ENCODE measurements around the gene SLC34A2. TPM values are rescaled to one million over a fixed set of nuclear protein-coding genes. Genes with fewer than 3 reads are reported as not detected.

SLC34A2 gene
- total RNA-seq, 1 experiment from 2014 or later: 1.7 TPM

DNA sequence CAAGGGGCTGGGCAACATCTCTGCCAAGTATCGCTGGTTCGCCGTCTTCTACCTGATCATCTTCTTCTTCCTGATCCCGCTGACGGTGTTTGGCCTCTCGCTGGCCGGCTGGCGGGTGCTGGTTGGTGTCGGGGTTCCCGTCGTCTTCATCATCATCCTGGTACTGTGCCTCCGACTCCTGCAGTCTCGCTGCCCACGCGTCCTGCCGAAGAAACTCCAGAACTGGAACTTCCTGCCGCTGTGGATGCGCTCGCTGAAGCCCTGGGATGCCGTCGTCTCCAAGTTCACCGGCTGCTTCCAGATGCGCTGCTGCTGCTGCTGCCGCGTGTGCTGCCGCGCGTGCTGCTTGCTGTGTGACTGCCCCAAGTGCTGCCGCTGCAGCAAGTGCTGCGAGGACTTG lies 20.6 kb downstream of the SLC34A2 start:
- CTCF ChIA-PET: no interaction called here
- no peaks in the 10 kb centered on the region for H3K27me3 Mint-ChIP-seq (ENCODE audit: low read depth)
- H3K4me1 Mint-ChIP-seq: no peaks in the 10 kb centered on the region
- peak overlapping the region; percentile 31; the same call in 1 of the 2 replicates for H3K27ac Mint-ChIP-seq
- POLR2A ChIA-PET: no interaction called here
- no peaks in the 10 kb centered on the region for H3K36me3 Mint-ChIP-seq
- DNase-seq (ENCODE audit: low spot score) (no peak), ATAC-seq (no peak)
- H3K4me3 Mint-ChIP-seq: no peak overlapping the region
- 0 out of 2 replicates have a peak, but pooled peaks cover 3% of the 10 kb centered on the region for H3K9me3 Mint-ChIP-seq
- TF ChIP-seq, protein P1, sequence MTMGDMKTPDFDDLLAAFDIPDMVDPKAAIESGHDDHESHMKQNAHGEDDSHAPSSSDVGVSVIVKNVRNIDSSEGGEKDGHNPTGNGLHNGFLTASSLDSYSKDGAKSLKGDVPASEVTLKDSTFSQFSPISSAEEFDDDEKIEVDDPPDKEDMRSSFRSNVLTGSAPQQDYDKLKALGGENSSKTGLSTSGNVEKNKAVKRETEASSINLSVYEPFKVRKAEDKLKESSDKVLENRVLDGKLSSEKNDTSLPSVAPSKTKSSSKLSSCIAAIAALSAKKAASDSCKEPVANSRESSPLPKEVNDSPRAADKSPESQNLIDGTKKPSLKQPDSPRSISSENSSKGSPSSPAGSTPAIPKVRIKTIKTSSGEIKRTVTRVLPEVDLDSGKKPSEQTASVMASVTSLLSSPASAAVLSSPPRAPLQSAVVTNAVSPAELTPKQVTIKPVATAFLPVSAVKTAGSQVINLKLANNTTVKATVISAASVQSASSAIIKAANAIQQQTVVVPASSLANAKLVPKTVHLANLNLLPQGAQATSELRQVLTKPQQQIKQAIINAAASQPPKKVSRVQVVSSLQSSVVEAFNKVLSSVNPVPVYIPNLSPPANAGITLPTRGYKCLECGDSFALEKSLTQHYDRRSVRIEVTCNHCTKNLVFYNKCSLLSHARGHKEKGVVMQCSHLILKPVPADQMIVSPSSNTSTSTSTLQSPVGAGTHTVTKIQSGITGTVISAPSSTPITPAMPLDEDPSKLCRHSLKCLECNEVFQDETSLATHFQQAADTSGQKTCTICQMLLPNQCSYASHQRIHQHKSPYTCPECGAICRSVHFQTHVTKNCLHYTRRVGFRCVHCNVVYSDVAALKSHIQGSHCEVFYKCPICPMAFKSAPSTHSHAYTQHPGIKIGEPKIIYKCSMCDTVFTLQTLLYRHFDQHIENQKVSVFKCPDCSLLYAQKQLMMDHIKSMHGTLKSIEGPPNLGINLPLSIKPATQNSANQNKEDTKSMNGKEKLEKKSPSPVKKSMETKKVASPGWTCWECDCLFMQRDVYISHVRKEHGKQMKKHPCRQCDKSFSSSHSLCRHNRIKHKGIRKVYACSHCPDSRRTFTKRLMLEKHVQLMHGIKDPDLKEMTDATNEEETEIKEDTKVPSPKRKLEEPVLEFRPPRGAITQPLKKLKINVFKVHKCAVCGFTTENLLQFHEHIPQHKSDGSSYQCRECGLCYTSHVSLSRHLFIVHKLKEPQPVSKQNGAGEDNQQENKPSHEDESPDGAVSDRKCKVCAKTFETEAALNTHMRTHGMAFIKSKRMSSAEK (CRISPR knock-in tag; IDR thresholded peaks at IDR 0.05; ENCODE audit: borderline replicate concordance): no peak
- TF ChIP-seq, protein P2, sequence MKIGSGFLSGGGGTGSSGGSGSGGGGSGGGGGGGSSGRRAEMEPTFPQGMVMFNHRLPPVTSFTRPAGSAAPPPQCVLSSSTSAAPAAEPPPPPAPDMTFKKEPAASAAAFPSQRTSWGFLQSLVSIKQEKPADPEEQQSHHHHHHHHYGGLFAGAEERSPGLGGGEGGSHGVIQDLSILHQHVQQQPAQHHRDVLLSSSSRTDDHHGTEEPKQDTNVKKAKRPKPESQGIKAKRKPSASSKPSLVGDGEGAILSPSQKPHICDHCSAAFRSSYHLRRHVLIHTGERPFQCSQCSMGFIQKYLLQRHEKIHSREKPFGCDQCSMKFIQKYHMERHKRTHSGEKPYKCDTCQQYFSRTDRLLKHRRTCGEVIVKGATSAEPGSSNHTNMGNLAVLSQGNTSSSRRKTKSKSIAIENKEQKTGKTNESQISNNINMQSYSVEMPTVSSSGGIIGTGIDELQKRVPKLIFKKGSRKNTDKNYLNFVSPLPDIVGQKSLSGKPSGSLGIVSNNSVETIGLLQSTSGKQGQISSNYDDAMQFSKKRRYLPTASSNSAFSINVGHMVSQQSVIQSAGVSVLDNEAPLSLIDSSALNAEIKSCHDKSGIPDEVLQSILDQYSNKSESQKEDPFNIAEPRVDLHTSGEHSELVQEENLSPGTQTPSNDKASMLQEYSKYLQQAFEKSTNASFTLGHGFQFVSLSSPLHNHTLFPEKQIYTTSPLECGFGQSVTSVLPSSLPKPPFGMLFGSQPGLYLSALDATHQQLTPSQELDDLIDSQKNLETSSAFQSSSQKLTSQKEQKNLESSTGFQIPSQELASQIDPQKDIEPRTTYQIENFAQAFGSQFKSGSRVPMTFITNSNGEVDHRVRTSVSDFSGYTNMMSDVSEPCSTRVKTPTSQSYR (CRISPR knock-in tag; IDR thresholded peaks at IDR 0.05): no peak
- no peak for TF ChIP-seq RELA (CRISPR knock-in tag; IDR thresholded peaks at IDR 0.05; ENCODE audit: borderline replicate concordance)
- TF ChIP-seq ETV6 (CRISPR knock-in tag; IDR thresholded peaks at IDR 0.05): no peak
- TF ChIP-seq NR1H2 (CRISPR knock-in tag; IDR thresholded peaks at IDR 0.05): no peak

DNA sequence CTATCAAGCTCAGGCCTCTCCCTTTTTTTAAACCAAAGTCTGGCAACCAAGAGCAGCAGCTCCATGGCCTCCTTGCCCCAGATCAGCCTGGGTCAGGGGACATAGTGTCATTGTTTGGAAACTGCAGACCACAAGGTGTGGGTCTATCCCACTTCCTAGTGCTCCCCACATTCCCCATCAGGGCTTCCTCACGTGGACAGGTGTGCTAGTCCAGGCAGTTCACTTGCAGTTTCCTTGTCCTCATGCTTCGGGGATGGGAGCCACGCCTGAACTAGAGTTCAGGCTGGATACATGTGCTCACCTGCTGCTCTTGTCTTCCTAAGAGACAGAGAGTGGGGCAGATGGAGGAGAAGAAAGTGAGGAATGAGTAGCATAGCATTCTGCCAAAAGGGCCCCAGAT lies 21.5 kb downstream of the SLC34A2 start:
- no peak overlapping the region for H3K4me3 Mint-ChIP-seq
- H3K27ac Mint-ChIP-seq: no peak overlapping the region
- H3K4me1 Mint-ChIP-seq: no peaks in the 10 kb centered on the region
- ATAC-seq (no peak), DNase-seq (ENCODE audit: low spot score) (no peak)
- ChIA-PET POLR2A (no interaction called here), CTCF (no interaction called here)
- TF ChIP-seq TP53 (CRISPR knock-in tag; IDR thresholded peaks at IDR 0.05) (no peak), EMX1 (CRISPR knock-in tag; IDR thresholded peaks at IDR 0.05) (no peak), ZNF232 (CRISPR knock-in tag; IDR thresholded peaks at IDR 0.05) (no peak), GTF2I (CRISPR knock-in tag; conservative IDR thresholded peaks at IDR 0.05) (no peak), NR1H2 (CRISPR knock-in tag; IDR thresholded peaks at IDR 0.05) (no peak), SOX15 (CRISPR knock-in tag; IDR thresholded peaks at IDR 0.05) (no peak), ZNF416 (CRISPR knock-in tag; IDR thresholded peaks at IDR 0.05) (no peak), ELF4 (CRISPR knock-in tag; IDR thresholded peaks at IDR 0.05; ENCODE audit: low read depth) (no peak), CREB1 (CRISPR knock-in tag; IDR thresholded peaks at IDR 0.05) (no peak), ETV6 (CRISPR knock-in tag; IDR thresholded peaks at IDR 0.05) (no peak)
- TF ChIP-seq, protein P3, sequence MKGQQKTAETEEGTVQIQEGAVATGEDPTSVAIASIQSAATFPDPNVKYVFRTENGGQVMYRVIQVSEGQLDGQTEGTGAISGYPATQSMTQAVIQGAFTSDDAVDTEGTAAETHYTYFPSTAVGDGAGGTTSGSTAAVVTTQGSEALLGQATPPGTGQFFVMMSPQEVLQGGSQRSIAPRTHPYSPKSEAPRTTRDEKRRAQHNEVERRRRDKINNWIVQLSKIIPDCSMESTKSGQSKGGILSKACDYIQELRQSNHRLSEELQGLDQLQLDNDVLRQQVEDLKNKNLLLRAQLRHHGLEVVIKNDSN (CRISPR knock-in tag; IDR thresholded peaks at IDR 0.05): no peak
- TF ChIP-seq, protein P4, sequence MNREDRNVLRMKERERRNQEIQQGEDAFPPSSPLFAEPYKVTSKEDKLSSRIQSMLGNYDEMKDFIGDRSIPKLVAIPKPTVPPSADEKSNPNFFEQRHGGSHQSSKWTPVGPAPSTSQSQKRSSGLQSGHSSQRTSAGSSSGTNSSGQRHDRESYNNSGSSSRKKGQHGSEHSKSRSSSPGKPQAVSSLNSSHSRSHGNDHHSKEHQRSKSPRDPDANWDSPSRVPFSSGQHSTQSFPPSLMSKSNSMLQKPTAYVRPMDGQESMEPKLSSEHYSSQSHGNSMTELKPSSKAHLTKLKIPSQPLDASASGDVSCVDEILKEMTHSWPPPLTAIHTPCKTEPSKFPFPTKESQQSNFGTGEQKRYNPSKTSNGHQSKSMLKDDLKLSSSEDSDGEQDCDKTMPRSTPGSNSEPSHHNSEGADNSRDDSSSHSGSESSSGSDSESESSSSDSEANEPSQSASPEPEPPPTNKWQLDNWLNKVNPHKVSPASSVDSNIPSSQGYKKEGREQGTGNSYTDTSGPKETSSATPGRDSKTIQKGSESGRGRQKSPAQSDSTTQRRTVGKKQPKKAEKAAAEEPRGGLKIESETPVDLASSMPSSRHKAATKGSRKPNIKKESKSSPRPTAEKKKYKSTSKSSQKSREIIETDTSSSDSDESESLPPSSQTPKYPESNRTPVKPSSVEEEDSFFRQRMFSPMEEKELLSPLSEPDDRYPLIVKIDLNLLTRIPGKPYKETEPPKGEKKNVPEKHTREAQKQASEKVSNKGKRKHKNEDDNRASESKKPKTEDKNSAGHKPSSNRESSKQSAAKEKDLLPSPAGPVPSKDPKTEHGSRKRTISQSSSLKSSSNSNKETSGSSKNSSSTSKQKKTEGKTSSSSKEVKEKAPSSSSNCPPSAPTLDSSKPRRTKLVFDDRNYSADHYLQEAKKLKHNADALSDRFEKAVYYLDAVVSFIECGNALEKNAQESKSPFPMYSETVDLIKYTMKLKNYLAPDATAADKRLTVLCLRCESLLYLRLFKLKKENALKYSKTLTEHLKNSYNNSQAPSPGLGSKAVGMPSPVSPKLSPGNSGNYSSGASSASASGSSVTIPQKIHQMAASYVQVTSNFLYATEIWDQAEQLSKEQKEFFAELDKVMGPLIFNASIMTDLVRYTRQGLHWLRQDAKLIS (CRISPR knock-in tag; IDR thresholded peaks at IDR 0.05; ENCODE audit: borderline replicate concordance): no peak
- TF ChIP-seq, protein P5, sequence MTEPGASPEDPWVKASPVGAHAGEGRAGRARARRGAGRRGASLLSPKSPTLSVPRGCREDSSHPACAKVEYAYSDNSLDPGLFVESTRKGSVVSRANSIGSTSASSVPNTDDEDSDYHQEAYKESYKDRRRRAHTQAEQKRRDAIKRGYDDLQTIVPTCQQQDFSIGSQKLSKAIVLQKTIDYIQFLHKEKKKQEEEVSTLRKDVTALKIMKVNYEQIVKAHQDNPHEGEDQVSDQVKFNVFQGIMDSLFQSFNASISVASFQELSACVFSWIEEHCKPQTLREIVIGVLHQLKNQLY (CRISPR knock-in tag; IDR thresholded peaks at IDR 0.05): no peak
- TF ChIP-seq, protein P6, sequence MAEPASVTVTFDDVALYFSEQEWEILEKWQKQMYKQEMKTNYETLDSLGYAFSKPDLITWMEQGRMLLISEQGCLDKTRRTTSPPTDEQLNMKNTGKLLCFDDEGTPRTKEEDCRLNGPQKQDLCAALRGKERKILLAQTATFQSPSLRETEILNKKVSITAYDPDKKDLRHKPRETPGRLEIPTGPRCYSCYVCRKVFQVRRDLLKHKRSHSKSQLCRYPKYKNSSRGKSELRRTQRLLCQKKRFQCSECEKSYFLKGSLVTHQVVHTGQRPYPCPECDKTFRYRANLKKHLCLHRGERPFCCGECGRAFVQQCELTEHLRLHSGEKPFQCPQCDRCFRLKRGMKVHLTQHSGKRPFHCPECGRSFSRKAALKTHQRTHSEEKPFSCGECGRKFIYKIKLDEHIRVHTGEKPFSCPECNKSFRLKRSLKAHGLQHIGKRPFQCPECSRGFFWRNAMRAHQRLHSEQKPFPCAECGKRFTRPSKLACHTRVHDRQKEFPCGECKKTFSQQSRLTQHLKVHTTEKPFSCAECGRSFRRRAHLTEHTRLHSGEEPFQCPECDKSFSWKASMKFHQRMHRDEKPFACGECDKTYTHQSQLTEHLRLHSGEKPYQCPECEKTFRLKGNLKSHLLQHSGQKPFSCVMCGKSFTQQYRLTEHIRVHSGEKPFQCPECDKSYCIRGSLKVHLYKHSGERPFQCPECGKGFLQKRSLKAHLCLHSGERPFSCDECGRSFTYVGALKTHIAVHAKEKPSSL (CRISPR knock-in tag; conservative IDR thresholded peaks at IDR 0.05): no peak
- TF ChIP-seq, protein P7, sequence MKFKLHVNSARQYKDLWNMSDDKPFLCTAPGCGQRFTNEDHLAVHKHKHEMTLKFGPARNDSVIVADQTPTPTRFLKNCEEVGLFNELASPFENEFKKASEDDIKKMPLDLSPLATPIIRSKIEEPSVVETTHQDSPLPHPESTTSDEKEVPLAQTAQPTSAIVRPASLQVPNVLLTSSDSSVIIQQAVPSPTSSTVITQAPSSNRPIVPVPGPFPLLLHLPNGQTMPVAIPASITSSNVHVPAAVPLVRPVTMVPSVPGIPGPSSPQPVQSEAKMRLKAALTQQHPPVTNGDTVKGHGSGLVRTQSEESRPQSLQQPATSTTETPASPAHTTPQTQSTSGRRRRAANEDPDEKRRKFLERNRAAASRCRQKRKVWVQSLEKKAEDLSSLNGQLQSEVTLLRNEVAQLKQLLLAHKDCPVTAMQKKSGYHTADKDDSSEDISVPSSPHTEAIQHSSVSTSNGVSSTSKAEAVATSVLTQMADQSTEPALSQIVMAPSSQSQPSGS (CRISPR knock-in tag; IDR thresholded peaks at IDR 0.05; ENCODE audit: borderline replicate concordance, low read depth): no peak
- H3K36me3 Mint-ChIP-seq: no peaks in the 10 kb centered on the region
- no peaks in the 10 kb centered on the region for H3K27me3 Mint-ChIP-seq (ENCODE audit: low read depth)
- peaks cover 4% of the 10 kb centered on the region; the same call in 1 of the 2 replicates for H3K9me3 Mint-ChIP-seq

All from WTC11 (cell line).